ENCODE measurements around the gene IGSF21.

IGSF21 gene

GRCh38 chr1:18332576-18332975 is 225.0 kb downstream of the IGSF21 start:
- H3K4me2 ChIP-seq (ENCODE audit: low read length), result no peak overlapping the region
- H4K20me1 ChIP-seq (ENCODE audit: control insufficient read depth, insufficient read depth, low read depth, low read length), result no peaks in the 10 kb centered on the region
- no peak overlapping the region for H3K27ac ChIP-seq (ENCODE audit: low read depth, low read length)
- H3F3A ChIP-seq (ENCODE audit: control insufficient read depth, insufficient read depth), result no peaks in the 10 kb centered on the region
- no peaks in the 10 kb centered on the region for H3K4me1 ChIP-seq (ENCODE audit: control insufficient read depth, low read length)
- no peak overlapping the region for H3K4me3 ChIP-seq (ENCODE audit: low read length)
- no peaks in the 10 kb centered on the region for H3K9me2 ChIP-seq (replicated peaks; ENCODE audit: control insufficient read depth, low read length)
- H3K36me3 ChIP-seq (ENCODE audit: control insufficient read depth, low read length), result no peaks in the 10 kb centered on the region
- no peaks in the 10 kb centered on the region for H3K9me3 ChIP-seq (ENCODE audit: control insufficient read depth, insufficient read depth, low read length)
- no peaks in the 10 kb centered on the region for H3K79me2 ChIP-seq (ENCODE audit: control insufficient read depth, low read length)
- no peak for TF ChIP-seq EZH2phosphoT487 (IDR thresholded peaks at IDR 0.05; ENCODE audit: borderline replicate concordance, low read length)
- TF ChIP-seq, protein P1, sequence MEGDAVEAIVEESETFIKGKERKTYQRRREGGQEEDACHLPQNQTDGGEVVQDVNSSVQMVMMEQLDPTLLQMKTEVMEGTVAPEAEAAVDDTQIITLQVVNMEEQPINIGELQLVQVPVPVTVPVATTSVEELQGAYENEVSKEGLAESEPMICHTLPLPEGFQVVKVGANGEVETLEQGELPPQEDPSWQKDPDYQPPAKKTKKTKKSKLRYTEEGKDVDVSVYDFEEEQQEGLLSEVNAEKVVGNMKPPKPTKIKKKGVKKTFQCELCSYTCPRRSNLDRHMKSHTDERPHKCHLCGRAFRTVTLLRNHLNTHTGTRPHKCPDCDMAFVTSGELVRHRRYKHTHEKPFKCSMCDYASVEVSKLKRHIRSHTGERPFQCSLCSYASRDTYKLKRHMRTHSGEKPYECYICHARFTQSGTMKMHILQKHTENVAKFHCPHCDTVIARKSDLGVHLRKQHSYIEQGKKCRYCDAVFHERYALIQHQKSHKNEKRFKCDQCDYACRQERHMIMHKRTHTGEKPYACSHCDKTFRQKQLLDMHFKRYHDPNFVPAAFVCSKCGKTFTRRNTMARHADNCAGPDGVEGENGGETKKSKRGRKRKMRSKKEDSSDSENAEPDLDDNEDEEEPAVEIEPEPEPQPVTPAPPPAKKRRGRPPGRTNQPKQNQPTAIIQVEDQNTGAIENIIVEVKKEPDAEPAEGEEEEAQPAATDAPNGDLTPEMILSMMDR (IDR thresholded peaks at IDR 0.05; ENCODE audit: low read depth, low read length, poor library complexity, severe bottlenecking), result no peak
- no peaks in the 10 kb centered on the region; the same call in 1 of the 2 replicates for H3K27me3 ChIP-seq (ENCODE audit: control insufficient read depth, low read length)

GRCh38 chr1:18333220-18333619 is 225.6 kb downstream of the IGSF21 start:
- TF ChIP-seq, protein P1 (IDR thresholded peaks at IDR 0.05; ENCODE audit: low read depth, low read length, poor library complexity, severe bottlenecking), result no peak
- TF ChIP-seq EZH2phosphoT487 (IDR thresholded peaks at IDR 0.05; ENCODE audit: borderline replicate concordance, low read length), result no peak
- no peak overlapping the region for H3K27ac ChIP-seq (ENCODE audit: low read depth, low read length)
- H3K79me2 ChIP-seq (ENCODE audit: control insufficient read depth, low read length), result no peaks in the 10 kb centered on the region

GRCh38 chr1:18336801-18337200 is 229.2 kb downstream of the IGSF21 start:
- Histone ChIP-seq H3K27ac (ENCODE audit: low read depth, low read length) (no peak overlapping the region), H4K20me1 (ENCODE audit: control insufficient read depth, insufficient read depth, low read depth, low read length) (no peaks in the 10 kb centered on the region), H3K27me3 (ENCODE audit: control insufficient read depth, low read length) (no peaks in the 10 kb centered on the region), H3K9me2 (replicated peaks; ENCODE audit: control insufficient read depth, low read length) (no peaks in the 10 kb centered on the region), H3K4me3 (ENCODE audit: low read length) (no peak overlapping the region), H3K4me2 (ENCODE audit: low read length) (no peak overlapping the region), H3F3A (ENCODE audit: control insufficient read depth, insufficient read depth) (no peaks in the 10 kb centered on the region), H3K4me1 (ENCODE audit: control insufficient read depth, low read length) (no peaks in the 10 kb centered on the region), H3K36me3 (ENCODE audit: control insufficient read depth, low read length) (no peaks in the 10 kb centered on the region), H3K79me2 (ENCODE audit: control insufficient read depth, low read length) (no peaks in the 10 kb centered on the region), H3K9me3 (ENCODE audit: control insufficient read depth, insufficient read depth, low read length) (no peaks in the 10 kb centered on the region)
- TF ChIP-seq, protein P1 (IDR thresholded peaks at IDR 0.05; ENCODE audit: low read depth, low read length, poor library complexity, severe bottlenecking), result no peak
- TF ChIP-seq EZH2phosphoT487 (IDR thresholded peaks at IDR 0.05; ENCODE audit: borderline replicate concordance, low read length), result no peak

More at GRCh38 chr1:18333220-18333619, 225.6 kb downstream of the IGSF21 start:
- no peaks in the 10 kb centered on the region; the same call in 1 of the 2 replicates for H3K27me3 ChIP-seq (ENCODE audit: control insufficient read depth, low read length)
- no peak overlapping the region for H3K4me3 ChIP-seq (ENCODE audit: low read length)
- no peaks in the 10 kb centered on the region for H3K9me2 ChIP-seq (replicated peaks; ENCODE audit: control insufficient read depth, low read length)
- H3F3A ChIP-seq (ENCODE audit: control insufficient read depth, insufficient read depth), result no peaks in the 10 kb centered on the region
- no peaks in the 10 kb centered on the region for H3K4me1 ChIP-seq (ENCODE audit: control insufficient read depth, low read length)
- H3K9me3 ChIP-seq (ENCODE audit: control insufficient read depth, insufficient read depth, low read length), result no peaks in the 10 kb centered on the region
- no peaks in the 10 kb centered on the region for H3K36me3 ChIP-seq (ENCODE audit: control insufficient read depth, low read length)
- H4K20me1 ChIP-seq (ENCODE audit: control insufficient read depth, insufficient read depth, low read depth, low read length), result no peaks in the 10 kb centered on the region
- no peak overlapping the region for H3K4me2 ChIP-seq (ENCODE audit: low read length)
